Measurements from ENCODE around the gene ATXN10.

ATXN10 gene

DNA sequence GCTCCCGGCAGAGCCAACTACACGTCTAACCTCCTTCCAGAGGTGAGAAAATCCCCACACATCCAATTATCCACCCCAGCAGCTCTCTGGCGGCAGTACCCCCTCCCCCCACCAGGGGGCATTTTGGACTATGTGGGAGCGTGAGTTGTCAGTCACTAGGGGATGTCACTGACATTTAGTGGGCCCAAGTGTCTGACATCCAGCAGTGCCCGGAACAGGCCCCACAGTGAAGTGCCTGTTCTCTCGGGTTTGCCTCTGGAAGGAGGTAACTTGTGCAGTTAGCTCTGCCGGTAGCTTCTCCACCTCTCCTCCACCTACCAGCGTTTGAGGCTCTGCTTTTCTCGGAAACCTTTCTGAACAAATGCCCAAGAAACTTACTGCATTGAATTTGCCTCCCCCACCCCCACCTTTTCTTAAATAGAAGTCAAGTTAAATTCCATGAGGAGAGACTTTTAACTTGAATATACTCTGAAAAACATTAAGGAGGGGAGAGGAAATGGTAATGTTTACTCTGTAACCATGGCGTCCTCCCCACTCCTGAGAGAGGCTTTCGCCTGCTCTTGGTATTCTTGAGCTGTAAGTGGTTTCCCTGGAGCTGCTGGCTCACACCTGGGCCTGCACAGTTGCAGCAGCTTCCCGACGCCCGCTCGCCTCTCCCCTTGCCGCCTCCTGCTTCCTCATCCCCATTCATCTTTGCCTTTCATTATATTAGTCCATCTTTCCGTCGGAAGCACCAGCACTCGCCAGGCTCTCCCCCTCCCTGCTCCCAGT is 192.5 kb downstream of the ATXN10 start:
- no peak overlapping the region for H3K27ac Mint-ChIP-seq
- H3K9me3 Mint-ChIP-seq = no peaks in the 10 kb centered on the region
- intact Hi-C loops (cut with micrococcal nuclease) = no loop called here
- H3K4me3 Mint-ChIP-seq = no peak overlapping the region
- H3K4me1 Mint-ChIP-seq (ENCODE audit: low read depth) = no peaks in the 10 kb centered on the region
- peaks cover 65% of the 10 kb centered on the region for H3K27me3 Mint-ChIP-seq
- H3K36me3 Mint-ChIP-seq (ENCODE audit: low read depth) = peaks cover 18% of the 10 kb centered on the region

DNA sequence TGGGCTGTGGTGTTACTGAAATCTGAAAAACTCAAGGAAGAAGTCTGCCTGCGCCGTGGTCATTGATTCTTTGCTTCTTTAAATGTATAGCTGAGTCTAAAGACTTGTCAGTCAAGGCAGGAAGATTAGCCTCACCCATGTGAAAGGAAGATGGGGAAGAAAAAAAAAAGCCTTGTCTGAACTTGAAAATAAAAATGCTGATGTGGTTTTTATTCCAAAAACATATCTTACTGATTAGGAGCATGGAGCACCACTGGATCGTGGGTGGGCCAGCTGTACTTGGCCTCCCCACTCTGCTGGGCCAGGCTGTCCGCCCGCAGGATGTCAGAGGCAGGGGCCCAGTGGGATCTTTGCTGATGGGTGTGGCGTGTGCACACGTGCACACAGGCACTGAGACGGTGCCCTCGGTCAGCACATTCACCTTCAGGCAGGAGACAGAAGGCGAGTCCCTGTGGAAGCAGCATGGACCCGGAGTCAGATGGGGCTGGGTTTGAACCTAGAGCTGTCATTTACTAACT is 193.4 kb downstream of the ATXN10 start:
- Mint-ChIP-seq H3K4me1 (ENCODE audit: low read depth) (no peaks in the 10 kb centered on the region), H3K9me3 (no peaks in the 10 kb centered on the region), H3K27me3 (peaks cover 74% of the 10 kb centered on the region), H3K36me3 (ENCODE audit: low read depth) (peaks cover 11% of the 10 kb centered on the region), H3K27ac (no peak overlapping the region), H3K4me3 (no peak overlapping the region)
- intact Hi-C loops (cut with micrococcal nuclease) = no loop called here

DNA sequence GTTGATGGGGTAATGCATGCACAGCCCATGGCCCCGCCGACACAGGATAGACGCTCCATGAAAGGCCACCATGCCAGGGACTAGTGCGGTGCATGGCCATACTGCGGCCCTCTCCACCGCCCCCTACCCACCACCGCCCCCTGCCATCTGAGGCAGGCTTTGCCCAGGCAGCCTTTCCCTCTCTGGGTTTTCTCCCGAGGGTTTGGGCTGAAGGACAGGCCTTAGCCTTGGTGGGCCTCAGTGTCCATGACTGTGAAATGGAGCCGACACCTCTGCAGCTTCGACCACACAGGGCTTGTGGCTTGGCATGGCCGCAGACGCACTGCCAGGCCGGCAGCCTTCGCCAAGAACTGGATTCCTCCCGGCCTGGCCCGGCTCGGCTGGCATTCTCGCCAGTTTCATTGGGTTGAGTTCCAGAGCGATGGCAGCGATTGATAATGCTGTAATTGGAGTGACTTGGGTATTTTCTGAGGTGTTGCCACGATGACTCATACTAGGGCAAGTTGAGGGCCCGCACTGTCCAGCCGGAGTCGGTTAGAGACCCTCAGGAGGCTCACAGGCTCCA is 194.0 kb downstream of the ATXN10 start:
- Mint-ChIP-seq H3K4me1 (ENCODE audit: low read depth) (no peaks in the 10 kb centered on the region), H3K27ac (no peak overlapping the region), H3K4me3 (no peak overlapping the region), H3K27me3 (peaks cover 80% of the 10 kb centered on the region), H3K9me3 (no peaks in the 10 kb centered on the region), H3K36me3 (ENCODE audit: low read depth) (peaks cover 5% of the 10 kb centered on the region)
- intact Hi-C loops (cut with micrococcal nuclease) = no loop called here

DNA sequence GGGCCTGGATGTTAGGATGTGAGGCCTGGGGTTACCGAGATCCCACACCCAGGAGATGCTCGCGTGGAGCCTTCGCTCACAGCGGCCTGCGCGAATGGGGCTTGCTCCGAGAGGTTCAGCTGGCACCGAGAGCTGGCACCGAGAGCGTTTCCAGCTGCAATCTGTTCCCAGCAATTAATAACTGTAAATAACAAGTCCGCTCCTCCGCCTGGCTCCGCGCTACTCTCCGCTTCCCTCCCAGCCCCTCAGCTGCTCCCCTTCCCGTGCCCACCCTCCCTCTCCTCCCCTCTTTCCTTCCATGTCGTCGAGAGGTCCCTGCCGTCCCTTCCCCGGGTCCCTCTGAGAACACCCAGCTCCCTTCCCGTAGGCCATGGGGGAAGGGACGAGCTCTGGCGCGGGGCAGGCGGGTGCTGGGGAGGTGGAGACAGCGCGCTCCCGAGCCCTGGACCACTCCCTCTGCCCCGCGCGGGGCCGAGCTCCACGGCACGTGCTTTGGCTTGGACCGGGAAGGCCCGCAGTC is 194.6 kb downstream of the ATXN10 start:
- intact Hi-C loops (cut with micrococcal nuclease) = no loop called here
- no peaks in the 10 kb centered on the region for H3K4me1 Mint-ChIP-seq (ENCODE audit: low read depth)
- no peak overlapping the region for H3K4me3 Mint-ChIP-seq
- H3K27me3 Mint-ChIP-seq = peaks cover 80% of the 10 kb centered on the region
- H3K9me3 Mint-ChIP-seq = no peaks in the 10 kb centered on the region
- peaks cover 5% of the 10 kb centered on the region for H3K36me3 Mint-ChIP-seq (ENCODE audit: low read depth)
- no peak overlapping the region for H3K27ac Mint-ChIP-seq

DNA sequence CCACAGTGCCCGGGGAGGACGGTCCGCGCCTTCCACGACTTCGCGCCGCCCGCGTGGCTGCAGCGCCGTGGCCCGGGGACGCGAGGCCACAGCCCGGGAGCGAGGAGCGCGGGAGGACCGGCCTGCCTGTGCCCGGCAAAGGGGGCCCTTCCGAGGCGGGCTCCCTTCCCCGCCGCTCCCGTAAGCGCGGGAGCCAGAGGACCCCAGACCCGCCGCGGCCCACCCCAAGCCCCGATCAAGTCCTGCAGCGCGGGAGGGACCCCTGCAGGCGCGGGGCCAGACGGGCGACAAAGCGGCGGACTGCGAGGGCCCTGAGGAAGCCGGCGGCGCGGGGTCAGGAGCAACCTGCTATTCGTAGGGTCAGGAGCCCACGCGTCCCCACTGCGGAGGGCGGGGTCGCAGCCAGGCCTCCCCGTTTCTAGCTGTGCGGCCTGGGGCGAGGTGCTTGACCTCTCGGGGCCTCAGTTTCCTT is 195.0 kb downstream of the ATXN10 start:
- peaks cover 77% of the 10 kb centered on the region for H3K27me3 Mint-ChIP-seq
- H3K36me3 Mint-ChIP-seq (ENCODE audit: low read depth) = peaks cover 4% of the 10 kb centered on the region
- intact Hi-C loops (cut with micrococcal nuclease) = no loop called here
- no peaks in the 10 kb centered on the region for H3K4me1 Mint-ChIP-seq (ENCODE audit: low read depth)
- H3K9me3 Mint-ChIP-seq = no peaks in the 10 kb centered on the region
- H3K27ac Mint-ChIP-seq = no peak overlapping the region
- no peak overlapping the region for H3K4me3 Mint-ChIP-seq

DNA sequence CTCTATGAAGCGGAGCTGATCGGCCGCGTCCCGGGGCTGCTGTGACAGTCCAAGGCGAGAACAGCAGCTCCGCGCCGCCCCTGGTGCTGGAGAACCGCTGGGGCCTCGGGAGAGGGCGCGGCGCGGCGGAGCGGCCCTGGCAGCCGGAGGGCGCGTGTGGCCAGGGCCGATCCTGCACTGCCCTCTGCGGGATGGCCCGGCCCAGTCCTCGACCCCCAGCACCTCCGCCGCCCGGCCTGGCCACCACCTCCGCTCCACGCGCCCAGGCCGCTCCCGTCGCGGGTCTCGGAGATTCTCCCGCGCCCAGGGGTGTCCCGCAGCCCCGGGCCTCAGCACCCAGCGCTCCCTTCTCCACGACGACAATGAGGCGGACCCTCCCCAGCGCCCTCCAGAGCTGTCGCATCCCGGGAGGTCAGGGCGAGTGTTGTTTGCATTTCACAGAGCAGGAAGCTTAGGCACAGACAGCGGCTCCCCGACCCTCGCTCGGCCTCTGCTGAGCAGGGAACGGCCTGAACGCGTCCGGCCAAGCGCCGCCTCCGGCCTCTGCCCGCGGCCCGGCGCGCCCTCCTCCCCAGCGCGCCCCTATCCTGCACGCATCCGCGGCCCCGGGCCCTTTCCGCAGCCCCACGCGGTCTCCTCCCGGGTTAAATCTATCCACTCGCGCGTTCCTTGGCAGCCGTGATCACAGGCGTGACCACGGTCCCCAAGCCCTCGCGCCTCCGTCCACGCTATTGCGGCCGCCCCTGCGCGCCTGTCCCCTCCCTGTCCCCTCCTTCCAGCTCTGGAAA is 195.7 kb downstream of the ATXN10 start:
- Mint-ChIP-seq H3K4me3 (no peak overlapping the region), H3K4me1 (ENCODE audit: low read depth) (no peaks in the 10 kb centered on the region), H3K27me3 (peaks cover 74% of the 10 kb centered on the region), H3K36me3 (ENCODE audit: low read depth) (no peaks in the 10 kb centered on the region), H3K27ac (no peak overlapping the region), H3K9me3 (peaks cover under 1% of the 10 kb centered on the region)
- intact Hi-C loops (cut with micrococcal nuclease) = no loop called here

DNA sequence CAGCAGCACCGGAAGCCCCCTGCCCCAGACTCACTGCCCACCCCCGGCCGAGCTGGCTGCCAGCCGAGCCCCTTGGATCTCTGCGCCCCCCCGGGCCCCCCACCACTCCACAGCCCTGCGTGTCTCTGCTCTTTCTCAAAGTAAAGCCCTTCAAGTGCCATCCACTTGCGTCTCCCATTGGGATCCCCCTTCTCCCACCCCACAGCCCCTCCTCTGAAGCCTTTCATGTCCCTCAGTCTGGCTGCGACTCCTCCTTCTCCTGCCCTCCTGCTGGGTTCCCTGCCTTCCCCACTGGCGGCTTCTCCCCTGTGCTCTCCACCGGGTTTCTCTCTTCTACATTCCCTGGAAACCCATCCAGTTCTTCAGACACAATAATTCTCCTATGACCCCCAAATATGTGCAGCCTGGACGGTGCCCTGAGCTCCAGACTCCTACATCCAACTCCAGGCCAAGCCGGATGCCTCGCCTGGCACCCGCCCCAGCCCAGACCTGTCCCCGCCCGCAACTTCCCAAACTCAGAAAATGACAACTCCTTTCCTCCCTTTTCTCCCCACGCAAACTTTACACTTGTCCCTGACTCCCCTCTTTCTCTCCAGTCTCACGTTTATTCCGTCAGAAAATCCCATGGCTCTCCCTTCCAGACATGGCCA is 196.4 kb downstream of the ATXN10 start:
- Mint-ChIP-seq H3K9me3 (peaks cover 8% of the 10 kb centered on the region), H3K27ac (no peak overlapping the region), H3K27me3 (peaks cover 78% of the 10 kb centered on the region), H3K36me3 (ENCODE audit: low read depth) (no peaks in the 10 kb centered on the region), H3K4me3 (no peak overlapping the region), H3K4me1 (ENCODE audit: low read depth) (no peaks in the 10 kb centered on the region)
- intact Hi-C loops (cut with micrococcal nuclease) = no loop called here

DNA sequence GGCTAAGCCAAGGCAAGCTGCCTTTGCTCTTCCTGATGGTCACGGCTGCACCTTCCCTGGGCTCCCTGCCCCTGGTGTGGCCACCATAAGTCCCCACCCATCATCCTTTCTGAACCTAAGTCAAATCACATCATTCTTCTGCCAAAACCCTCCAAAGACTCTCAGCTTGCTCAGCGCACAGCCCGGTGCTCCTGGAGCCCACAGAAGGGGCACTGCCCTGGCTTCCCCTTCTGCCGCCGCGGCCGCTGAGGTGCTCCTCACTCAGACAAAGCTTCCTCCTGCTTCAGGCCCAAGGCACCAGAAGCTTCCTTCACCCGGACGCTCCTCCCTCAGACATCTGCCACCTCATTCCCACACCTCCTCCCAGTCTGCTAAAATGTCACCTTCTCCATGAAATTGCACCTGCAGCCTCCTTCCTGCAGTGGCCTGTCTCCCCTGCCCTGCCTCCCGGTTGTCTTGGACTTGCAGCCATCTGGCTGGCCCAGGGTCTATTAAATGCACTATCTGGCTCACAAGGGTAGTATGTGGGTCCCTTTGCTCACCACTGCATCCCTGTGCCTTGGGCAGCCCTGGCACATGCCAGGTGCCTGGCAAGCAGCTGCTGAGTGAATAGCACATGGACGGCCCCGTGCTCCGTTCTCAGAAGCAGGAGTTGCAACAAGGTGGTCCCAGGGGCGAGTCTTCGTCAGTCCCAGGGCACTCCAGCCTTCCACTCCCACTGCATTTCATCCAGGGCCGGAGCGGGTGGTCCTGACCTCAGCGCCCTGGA is 197.1 kb downstream of the ATXN10 start:
- intact Hi-C loops (cut with micrococcal nuclease) = no loop called here
- H3K4me3 Mint-ChIP-seq = no peak overlapping the region
- peaks cover 12% of the 10 kb centered on the region for H3K9me3 Mint-ChIP-seq
- peaks cover 77% of the 10 kb centered on the region for H3K27me3 Mint-ChIP-seq
- H3K4me1 Mint-ChIP-seq (ENCODE audit: low read depth) = no peaks in the 10 kb centered on the region
- no peak overlapping the region for H3K27ac Mint-ChIP-seq
- H3K36me3 Mint-ChIP-seq (ENCODE audit: low read depth) = no peaks in the 10 kb centered on the region

DNA sequence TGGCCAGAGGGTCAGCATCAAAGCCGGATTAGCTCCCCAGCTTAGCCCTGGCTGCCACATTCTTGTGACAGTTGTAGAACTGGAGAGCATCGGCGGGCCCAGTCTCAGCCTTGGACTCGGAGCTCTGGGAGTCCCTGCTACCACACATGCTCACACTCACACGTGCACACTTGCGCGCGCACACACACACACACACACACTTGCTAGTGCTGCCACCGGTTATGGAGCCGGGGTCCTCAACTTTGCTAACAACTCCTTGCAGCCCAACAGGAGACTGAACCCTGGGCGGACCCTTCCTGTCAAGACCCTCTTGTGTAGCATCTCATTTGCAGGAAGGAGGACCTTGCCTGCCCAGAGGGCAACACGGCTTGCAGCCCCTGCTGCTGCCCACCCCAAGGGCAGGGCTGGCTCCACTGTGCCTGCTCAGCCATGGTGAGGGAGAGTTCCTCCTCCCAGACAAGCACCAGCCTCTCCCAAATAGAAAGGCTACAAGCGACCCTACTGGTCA is 197.8 kb downstream of the ATXN10 start:
- Mint-ChIP-seq H3K27ac (no peak overlapping the region), H3K36me3 (ENCODE audit: low read depth) (no peaks in the 10 kb centered on the region), H3K4me3 (no peak overlapping the region), H3K27me3 (peaks cover 73% of the 10 kb centered on the region), H3K9me3 (peaks cover 12% of the 10 kb centered on the region), H3K4me1 (ENCODE audit: low read depth) (no peaks in the 10 kb centered on the region)
- intact Hi-C loops (cut with micrococcal nuclease) = no loop called here

DNA sequence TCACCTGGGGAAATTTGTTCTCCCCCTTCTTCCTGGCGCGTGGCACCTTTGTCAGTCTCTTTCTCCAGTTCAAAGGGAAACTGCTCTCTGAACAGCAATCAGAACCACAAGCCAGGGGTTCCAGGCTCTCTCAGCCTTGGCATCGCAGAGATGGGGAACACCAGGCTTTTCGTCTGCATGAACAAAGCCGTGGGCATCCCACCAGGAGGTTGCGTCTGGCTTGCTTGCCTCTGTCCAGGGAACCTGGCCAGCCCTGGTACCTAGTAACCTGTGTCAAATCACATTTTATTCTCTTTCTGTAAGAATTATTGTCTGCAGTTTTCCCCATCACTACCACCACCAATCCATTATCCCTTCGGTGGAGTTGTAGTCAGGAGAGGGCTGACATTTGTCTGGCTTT is 198.4 kb downstream of the ATXN10 start:
- no peaks in the 10 kb centered on the region for H3K4me1 Mint-ChIP-seq (ENCODE audit: low read depth)
- H3K4me3 Mint-ChIP-seq = no peak overlapping the region
- peaks cover 73% of the 10 kb centered on the region for H3K27me3 Mint-ChIP-seq
- H3K9me3 Mint-ChIP-seq = peaks cover 12% of the 10 kb centered on the region
- no peak overlapping the region for H3K27ac Mint-ChIP-seq
- no peaks in the 10 kb centered on the region for H3K36me3 Mint-ChIP-seq (ENCODE audit: low read depth)
- intact Hi-C loops (cut with micrococcal nuclease) = no loop called here

DNA sequence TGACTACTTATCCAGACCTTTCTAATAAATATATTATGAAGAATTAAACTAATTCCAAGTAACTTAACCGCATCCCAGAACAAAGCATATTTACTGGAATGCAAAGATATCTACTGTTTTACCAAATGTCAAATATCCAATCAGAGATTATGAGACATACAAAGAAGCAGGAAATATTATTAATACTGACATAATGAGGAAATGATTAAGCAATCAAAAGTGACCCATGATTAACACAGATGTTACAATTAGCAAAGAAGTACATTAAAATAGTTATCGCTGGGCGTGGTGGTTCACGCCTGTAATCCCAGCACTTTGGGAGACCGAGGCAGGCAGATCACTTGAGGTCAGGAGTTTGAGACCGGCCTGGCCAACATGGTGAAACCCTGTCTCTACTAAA is 200.1 kb downstream of the ATXN10 start:
- Mint-ChIP-seq H3K4me3 (no peak overlapping the region), H3K4me1 (ENCODE audit: low read depth) (no peaks in the 10 kb centered on the region), H3K36me3 (ENCODE audit: low read depth) (no peaks in the 10 kb centered on the region), H3K9me3 (peaks cover 12% of the 10 kb centered on the region), H3K27ac (no peak overlapping the region), H3K27me3 (peaks cover 70% of the 10 kb centered on the region)
- intact Hi-C loops (cut with micrococcal nuclease) = no loop called here

DNA sequence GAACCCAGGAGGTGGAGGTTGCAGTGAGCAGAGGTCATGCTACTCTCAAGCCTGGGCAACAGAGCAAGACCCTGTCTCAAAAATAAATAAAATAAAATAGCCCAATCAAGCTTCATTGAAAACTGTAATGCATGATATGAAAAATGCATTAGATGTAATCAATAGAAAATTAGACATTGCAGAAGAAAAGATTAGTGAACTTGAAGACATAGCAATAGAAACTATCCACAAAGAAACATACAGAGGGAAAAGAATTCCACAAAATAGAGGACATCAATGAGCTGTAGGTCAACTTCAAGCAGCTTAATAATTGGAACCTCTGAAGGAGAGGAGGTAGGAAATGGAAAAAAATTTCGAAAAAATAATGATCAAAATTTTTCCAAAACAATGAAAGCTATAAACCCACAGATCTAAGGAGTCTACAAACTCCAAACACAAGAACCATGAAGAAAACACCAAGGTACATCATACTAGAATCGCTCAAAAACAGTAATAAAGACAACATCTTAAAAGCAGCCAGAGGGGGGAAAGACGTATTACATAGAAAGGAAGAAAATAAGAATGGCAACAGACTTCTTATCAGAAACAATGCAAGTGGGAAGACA is 201.1 kb downstream of the ATXN10 start:
- Mint-ChIP-seq H3K27me3 (peaks cover 72% of the 10 kb centered on the region), H3K9me3 (peaks cover 12% of the 10 kb centered on the region), H3K36me3 (ENCODE audit: low read depth) (no peaks in the 10 kb centered on the region), H3K4me3 (no peak overlapping the region), H3K4me1 (ENCODE audit: low read depth) (no peaks in the 10 kb centered on the region), H3K27ac (no peak overlapping the region)
- intact Hi-C loops (cut with micrococcal nuclease) = no loop called here

Data from dendritic cell treated with granulocyte-macrophage colony-stimulating factor and Interleukin-4, amounts not matched to agents 40 ng/mL and 50 ng/mL, for 4 days (primary cell).